GM19025 (cell line): Measurements from ENCODE around the gene MSN.
"Not testable (repeated sequence)": the region's sequence is repeated elsewhere in the genome, so short reads cannot be mapped to it uniquely, and the experiment has no call there.

ENCODE experiments used
- ATAC-seq: cut with Tn5 transposase; IDR thresholded peaks from one replicate; pipeline ENCODE4 v1.9.1; 2021; ENCODE audit warnings: mild to moderate bottlenecking, low read depth, moderate library complexity; ENCODE audit not compliant: unreplicated experiment

Gene MSN

GRCh38 chrX:65667503-65668376, at the start of gene MSN:
Gene MSN (plus strand): TSS chrX:65667654. CDS start chrX:65667842, 188 bp downstream.
- peak; percentile 80 for ATAC-seq

- not testable (repeated sequence) for ATAC-seq
Measured at GRCh38 chrX:65620096-65620705, 47.3 kb upstream of the MSN start.

GRCh38 chrX:65630771-65631170, 36.7 kb upstream of the MSN start:
- no peak for ATAC-seq

GRCh38 chrX:65633826-65634225, 33.6 kb upstream of the MSN start:
- ATAC-seq: no peak

GRCh38 chrX:65634732-65635131, 32.7 kb upstream of the MSN start:
- no peak for ATAC-seq

- no peak for ATAC-seq
Measured at GRCh38 chrX:65635378-65635777, 32.1 kb upstream of the MSN start.

GRCh38 chrX:65635822-65636221, 31.6 kb upstream of the MSN start:
- ATAC-seq: no peak

GRCh38 chrX:65636261-65636660, 31.2 kb upstream of the MSN start:
- ATAC-seq: not testable (repeated sequence)

GRCh38 chrX:65637335-65637734, 30.1 kb upstream of the MSN start:
- ATAC-seq: no peak

GRCh38 chrX:65642914-65643491, 24.5 kb upstream of the MSN start:
- ATAC-seq: no peak

- no peak for ATAC-seq
Measured at GRCh38 chrX:65643531-65644052, 23.9 kb upstream of the MSN start.

GRCh38 chrX:65644621-65645289, 22.7 kb upstream of the MSN start:
- ATAC-seq: no peak

GRCh38 chrX:65647801-65648200, 19.7 kb upstream of the MSN start:
- ATAC-seq: no peak

- ATAC-seq: no peak
Measured at GRCh38 chrX:65652098-65652497, 15.4 kb upstream of the MSN start.

GRCh38 chrX:65657009-65657441, 10.4 kb upstream of the MSN start:
- ATAC-seq: not testable (repeated sequence)

GRCh38 chrX:65657659-65658058, 9.8 kb upstream of the MSN start:
- ATAC-seq: no peak

- no peak for ATAC-seq
Measured at GRCh38 chrX:65658229-65658628, 9.2 kb upstream of the MSN start.

GRCh38 chrX:65667157-65667502, 324 bp upstream of the MSN start:
- ATAC-seq: no peak

- peak; percentile 30 for ATAC-seq
Measured at GRCh38 chrX:65668377-65669310, 1.2 kb downstream of the MSN start.

GRCh38 chrX:65671286-65671685, 3.8 kb downstream of the MSN start:
- ATAC-seq: no peak
